Left renal cortex interstitium (tissue), 4 donors: Measurements from ENCODE around the gene CIAO2A. TPM values are rescaled to one million over a fixed set of nuclear protein-coding genes. Genes with fewer than 3 reads are reported as not detected.

ENCODE experiments used
- DNase-seq, 4 donors: peaks; one replicate each; pipeline ENCODE4 v3.0.0-alpha.2; 2013; ENCODE audit warnings: low read depth in 4 of 4, low spot score in 2 of 4, missing footprints in 1 of 4
- polyA plus RNA-seq, 4 donors: library from polyadenylated mRNA; unstranded; fragments of 120-200 nt; gene quantifications; one replicate each; pipeline ENCODE4 v1.2.1, GENCODE V29; 2013; ENCODE audit not compliant: insufficient read length in 4 of 4

Gene CIAO2A
- polyA plus RNA-seq, 4 donors = 82.1 to 94.9 (median 86.5) TPM

DNA sequence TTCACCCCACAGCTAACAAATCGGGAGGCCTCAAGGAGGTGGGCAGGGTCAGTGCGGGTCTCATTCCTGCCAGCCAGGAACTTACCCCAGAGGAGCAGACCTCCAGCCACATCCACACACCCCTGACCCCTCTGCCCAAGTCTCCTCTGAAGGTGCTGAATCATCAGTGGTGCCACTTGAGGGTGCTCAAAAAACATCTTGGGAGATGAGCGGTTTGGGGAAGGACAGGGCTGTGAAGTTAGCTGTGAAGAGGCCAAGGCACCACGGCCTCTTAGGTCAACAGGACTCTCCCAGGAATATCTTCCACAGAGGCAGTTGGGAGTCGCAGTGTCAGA lies 48.6 kb downstream of the CIAO2A start:
- DNase-seq = no peak

DNA sequence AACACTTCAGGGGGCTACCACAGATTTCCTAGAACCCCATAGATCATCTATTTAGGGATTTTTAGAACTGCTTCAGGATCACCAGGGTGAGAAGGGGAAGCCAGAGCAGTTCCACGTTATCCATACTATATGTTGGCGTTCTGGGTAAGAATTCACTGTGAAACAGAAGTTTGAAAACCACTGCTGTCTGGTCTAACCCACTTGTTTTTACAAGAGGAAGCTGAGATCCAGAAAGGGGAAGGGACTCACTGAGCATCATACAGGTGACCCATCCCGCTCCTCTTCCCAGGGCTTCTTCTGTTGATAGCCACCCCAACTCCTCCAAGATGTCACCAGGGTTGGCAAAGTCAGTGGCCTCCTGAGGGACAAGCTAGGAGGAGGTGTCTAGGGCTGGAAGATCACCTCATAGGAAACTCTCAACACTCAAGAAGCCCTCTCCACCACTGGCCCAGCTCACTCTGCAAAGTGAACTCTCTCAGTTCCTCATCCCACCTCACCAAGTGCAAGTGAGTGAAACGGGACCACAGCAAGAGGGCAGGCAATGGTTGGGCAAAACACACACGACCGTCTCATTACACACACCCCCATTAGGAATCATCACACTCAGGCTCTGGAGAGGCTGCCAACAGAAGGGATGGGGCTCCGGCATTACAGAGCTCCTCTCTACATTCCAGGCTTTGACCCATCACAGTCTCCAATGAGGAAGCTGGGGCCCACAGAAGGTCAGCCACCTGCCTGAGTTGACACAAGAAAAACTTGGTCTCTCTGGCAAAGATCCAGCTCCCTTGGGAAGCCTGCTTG lies 49.1 kb downstream of the CIAO2A start:
- DNase-seq = no peak

DNA sequence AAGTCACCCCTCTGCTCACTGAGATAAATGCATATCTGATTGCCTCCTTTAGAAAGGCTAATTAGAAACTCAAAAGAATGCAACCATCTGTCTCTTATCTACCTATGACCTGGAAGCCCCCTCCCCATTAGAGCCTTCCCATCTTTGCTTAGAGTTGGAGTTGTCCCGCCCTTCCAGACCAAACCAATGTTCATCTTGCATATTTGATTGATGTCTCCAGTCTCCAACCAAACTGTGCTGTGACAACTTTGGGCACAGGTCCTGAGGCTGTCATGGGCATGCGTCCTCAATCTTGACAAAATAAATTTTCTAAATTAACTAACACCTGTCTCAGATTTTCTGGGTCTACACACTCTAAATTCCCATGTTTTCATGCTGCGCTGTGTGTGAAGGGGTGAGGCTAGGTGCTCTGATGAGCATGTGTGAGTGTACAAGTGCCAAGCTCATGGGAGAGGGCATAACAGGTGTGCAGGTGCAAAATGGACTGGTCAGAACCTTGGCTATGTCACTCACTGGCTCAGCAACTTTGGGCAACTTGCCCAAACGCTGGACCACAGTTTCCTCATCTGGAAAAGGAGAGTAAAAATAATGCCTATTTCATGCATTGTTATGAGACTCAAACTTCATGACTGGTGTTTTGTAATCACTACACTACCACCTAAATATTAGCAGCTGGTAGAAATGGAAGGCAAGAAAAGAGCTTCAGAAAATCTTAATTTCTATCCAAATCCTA lies 54.6 kb downstream of the CIAO2A start:
- no peak for DNase-seq

DNA sequence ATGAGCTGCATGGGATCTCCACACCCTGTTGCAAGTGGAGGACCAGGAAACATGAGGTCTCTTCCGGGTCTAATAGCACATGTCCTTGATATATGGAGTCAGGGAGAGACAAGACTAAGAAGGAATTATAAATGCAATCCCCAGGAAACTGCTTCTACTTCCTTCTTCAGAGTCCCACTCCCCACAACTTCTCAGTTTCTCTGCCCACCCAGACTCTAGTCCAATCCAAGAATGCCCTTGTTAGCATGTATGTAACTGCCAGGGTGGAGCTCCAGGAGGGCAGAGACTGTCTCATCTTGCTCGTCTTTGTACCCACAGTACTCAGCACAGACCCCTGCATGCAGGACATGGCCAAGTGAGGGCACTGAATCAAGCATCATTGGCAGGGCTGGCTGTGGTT lies 55.7 kb downstream of the CIAO2A start:
- no peak for DNase-seq

DNA sequence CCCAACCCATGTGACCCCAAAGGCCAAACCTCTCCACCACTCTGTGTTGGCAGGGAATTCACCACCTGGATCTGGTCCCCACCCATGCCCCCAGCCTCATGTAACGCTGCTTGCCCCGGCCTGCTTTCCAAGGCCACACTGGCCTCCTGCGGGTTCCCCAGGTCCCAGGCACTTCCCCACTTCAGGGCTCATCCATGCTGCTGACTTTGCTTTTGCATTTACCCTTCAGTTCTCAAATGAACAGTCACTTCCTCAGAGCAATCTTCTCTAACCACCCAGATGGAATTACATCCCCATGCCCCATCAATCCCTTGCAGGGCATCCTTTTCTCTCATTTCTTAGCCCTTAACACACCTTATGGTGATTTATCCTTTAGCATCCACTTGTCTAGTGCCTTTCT lies 56.5 kb downstream of the CIAO2A start:
- DNase-seq = no peak

DNA sequence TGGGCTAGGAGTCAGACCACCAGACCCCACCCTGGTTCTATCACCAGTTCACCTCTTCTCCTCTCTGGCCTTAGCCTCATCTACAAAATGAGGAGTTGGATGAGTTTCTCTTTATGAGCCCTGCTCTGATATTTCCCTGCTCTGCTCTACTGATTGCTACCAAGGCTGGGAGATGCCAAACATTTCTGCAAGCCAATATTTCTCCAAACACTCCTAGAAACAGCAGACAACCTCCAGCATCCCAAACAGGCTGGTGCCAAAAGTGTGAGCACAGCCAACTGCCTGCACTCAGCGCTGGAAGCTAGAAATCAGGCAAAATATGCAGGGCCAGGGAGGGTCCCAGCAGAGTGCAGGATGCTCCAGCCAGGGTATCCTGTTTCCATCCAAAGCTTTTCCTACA lies 58.1 kb downstream of the CIAO2A start:
- DNase-seq = no peak

DNA sequence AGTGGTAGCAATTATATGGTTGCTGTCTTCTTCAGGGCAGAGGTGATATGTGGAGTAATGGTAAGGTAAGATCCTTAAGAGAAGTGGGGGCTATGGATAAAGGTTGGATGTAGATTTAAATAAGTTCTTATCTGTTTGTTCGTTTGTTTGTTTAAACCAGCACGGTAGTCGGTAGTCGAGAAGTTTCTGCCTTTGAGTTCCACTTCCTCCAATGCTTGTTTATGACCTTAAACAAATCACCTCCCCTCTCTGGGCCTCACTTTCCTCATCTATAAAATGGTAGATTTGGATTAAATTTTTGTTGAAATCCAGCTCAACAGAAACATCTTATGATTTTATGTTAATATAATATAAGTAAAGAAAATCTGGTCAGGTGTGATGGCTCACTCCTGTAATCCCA lies 59.1 kb downstream of the CIAO2A start:
- DNase-seq = no peak

DNA sequence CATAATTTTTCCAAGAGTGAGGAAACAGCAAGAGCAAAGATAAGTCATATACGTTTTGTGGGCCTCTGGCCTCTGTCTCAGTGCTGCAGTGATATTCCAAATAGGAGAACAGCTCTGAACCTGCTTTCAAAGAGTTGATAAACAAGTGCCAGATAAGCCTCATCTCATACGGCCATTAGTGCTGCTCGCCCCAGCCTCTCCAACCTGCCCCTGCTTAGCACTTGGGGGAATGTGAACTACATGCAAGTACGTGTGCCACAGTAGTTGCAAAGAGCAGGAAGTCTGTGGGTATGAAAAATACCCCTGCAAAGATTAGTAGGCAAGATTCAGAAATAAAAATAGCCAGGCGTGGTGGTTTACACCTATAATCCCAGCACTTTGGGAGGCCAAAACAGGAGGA lies 61.3 kb downstream of the CIAO2A start:
- DNase-seq = no peak

DNA sequence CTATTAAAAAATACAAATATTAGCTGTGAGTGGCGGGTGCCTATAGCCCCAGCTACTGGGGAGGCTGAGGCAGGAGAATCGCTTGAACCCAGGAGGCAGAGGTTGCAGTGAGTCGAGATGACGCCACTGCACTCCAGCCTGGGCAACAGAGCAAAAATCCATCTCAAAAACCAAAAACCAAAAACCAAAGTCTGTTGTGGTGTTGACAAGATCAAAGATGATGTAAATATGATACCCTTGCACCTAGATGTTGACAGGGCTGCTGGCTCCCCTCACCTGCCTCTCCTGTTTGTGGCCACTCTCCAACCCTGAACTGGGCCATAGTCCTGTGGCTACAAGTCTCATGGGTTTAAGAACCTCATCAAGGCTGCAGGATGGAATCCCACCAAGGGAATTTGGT lies 63.5 kb downstream of the CIAO2A start:
- no peak for DNase-seq

DNA sequence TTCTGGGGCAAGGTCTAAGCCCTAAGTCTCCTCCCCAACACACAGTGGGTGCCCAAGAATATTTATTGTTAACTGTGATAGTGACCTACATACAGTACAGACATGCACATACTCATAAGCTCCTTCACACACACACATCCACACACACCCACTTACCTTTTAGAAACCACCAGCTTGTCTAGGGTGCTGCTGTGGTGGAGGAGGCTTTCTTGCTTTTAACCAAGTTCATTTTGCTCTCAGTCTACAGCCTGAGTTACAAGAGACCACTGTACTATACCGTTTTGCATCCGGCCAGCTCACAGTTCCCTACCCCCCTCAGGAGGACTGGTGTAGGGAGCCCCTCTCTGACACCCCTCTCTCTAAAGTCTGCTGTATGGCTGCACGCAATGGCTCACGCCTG lies 64.0 kb downstream of the CIAO2A start:
- DNase-seq = no peak

DNA sequence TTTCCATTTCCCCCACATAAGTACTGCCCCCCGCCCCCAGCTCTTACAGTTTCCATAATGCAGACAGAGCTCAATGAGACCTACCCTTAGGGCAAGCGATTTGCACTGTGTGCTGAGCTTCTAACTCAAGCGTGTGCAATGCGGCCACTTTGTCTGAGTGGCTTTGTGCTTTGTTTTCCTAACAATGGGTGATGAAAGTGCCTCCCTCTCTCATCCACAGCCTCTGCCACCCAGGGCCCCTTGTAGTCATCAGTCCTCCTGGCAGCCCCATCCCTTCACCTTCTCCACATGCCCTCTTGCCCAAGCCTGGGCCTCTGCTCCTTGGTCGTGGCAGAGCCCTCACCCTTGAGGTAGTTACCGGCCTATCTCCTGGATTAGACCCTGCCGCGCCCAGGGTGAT lies 64.5 kb downstream of the CIAO2A start:
- no peak for DNase-seq

DNA sequence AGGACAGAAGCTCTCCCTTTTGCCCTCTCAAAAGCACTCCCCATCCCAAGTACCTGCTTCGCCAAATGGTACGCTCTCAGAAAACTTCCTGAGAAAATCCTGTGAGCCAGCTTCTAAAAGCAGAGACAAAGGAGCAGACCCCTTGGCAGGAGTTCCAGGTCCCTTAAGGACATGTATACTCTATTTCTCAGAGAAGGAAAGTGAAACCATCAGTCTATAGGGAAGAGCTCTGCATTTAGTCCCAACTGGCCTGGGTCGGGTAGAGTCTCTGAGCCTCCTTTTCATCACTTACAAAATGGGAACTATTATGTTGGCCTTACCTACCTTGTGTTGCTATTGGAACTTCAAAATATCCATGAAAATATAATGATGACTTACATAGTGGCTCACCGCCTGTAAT lies 67.0 kb downstream of the CIAO2A start:
- DNase-seq = no peak

DNA sequence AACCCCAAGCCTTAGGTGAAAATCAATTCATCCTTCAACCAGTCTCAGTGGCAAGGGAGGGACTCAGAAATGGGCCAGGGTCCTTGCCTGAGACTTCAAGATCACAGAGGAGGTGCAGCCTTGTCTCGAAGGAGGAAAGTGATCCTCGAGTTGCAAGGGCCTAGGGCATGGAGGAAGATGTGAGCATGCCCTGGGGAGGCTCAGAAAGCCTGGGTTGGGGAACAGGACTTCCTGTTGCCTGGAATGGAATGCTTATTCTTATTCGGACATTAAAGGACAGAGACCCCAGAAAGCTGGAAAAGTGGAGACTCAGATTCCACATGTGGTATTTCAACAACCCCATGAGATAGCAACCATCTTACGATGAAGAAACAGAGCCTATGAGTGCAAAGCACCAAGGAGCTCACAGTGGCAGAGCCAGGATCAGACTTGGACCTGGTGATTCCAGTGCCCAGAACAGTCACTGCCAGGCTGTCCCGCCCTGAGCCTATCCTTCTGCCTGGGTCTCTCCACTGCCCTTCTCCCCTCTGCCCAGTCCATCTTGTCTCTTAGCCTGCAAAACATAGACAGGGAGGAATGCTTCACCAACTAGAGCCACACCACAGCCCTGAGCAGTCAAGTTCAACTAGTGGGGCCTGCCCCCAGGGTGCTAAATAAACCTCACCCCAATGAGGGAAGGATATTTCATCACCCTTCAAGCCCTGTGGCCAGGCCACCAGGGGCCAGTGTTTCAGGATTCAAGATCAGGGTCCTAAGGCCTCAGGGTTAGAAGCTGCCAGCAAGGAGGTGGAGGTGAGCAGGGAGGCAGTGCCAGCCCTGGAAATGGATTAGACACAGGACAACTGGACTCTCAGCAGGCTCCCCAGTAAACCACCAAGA lies 69.2 kb downstream of the CIAO2A start:
- DNase-seq = no peak

DNA sequence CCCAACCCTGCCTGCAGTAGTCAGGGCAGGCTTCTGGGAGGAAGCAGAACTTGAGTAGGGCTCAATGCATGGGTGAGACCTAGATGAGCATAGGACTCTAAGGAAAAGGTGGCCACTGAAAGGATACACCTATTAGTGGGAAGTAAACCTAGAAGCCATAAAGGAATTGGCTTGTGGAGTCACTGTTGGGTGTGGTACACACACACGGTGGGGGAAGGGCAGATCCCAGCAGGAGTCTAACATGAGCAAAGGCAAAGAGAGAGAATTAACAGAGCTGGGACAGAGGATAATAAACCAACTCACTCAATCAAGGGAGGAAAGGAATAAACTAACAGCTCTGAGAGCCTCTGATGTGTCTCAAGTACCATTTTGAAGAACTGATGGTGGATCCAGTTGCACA lies 70.4 kb downstream of the CIAO2A start:
- no peak for DNase-seq

DNA sequence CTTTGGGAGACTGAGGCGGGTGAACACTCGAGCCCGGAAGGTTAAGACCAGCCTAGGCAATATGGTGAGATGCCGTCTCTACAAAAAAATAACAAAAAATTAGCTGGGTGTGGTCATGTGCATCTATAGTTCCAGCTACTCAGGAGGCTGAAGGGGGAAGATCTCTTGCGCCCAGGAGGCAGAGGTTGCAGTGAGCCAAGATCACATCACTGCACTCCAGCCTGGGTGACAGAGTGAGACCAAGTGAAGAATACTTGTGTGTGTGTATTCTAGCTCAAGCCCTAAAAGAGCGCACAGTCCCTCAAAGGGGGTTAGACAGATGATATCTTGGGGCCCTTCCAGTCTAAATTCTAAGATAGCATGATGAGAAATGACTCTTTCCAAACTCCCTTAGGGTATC lies 71.1 kb downstream of the CIAO2A start:
- no peak for DNase-seq

Other genes starting within 250 kb of the CIAO2A start
- 1 to 10 TPM; 4.2 to 8.4 (median 6.4) TPM for gene DAPK2, start 47.4 kb downstream of the CIAO2A start, polyA plus RNA-seq
- gene SNX1, start 2.1 kb upstream of the CIAO2A start, polyA plus RNA-seq = 100 to 1,000 TPM in 3 of 4 donors, 10 to 100 TPM in 1; 96.2 to 114 (median 112) TPM
- 1 to 10 TPM; 1.1 to 2.7 (median 1.9) TPM for gene SNX22, start 57.9 kb upstream of the CIAO2A start, polyA plus RNA-seq
- 100 to 1,000 TPM; 530 to 655 (median 552) TPM for gene PPIB, start 69.2 kb upstream of the CIAO2A start, polyA plus RNA-seq